GM12873 (cell line): ENCODE measurements around the gene TNS2.

ENCODE experiments used
- CTCF ChIP-seq: IDR thresholded peaks from 2 replicates; pipeline ENCODE4 v1.5.1; 2012; ENCODE audit warnings: low read depth, mild to moderate bottlenecking, moderate library complexity, low read length, control low read depth; ENCODE audit not compliant: insufficient read depth; ENCODE audit errors: missing control alignments

The TNS2 gene

GRCh38 chr12:53007343-53007742, 42.5 kb upstream of the TNS2 start:
- TF ChIP-seq CTCF = no peak

GRCh38 chr12:53010955-53011354, 38.9 kb upstream of the TNS2 start:
- no peak for TF ChIP-seq CTCF

DNA sequence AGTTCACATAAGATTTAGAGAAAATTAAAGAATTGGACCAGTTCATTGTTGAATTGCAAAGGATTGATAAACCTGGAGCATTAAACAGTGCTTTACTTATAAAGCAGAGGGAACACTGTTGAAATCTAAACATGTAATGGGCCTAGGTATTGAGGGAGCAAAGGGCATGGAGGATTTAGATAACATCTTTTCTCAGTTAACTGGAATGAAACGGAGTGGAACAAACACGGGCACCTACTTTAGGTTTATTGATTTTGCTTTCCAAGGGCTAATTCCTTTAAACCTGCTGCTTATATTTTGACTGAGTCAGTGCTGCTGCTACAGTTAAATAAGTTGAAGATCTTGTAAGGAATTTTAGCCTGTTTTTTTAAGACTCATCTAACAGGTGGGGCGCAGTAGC, 38.0 kb upstream of the TNS2 start:
- no peak for TF ChIP-seq CTCF

- no peak for TF ChIP-seq CTCF
These were observed 36.9 kb upstream of the TNS2 start for GRCh38 chr12:53012928-53013327.

GRCh38 chr12:53014709-53015108, 35.2 kb upstream of the TNS2 start:
- TF ChIP-seq CTCF = no peak

- peak; percentile 20 for TF ChIP-seq CTCF
These were observed 24.6 kb upstream of the TNS2 start for GRCh38 chr12:53025250-53025649.

DNA sequence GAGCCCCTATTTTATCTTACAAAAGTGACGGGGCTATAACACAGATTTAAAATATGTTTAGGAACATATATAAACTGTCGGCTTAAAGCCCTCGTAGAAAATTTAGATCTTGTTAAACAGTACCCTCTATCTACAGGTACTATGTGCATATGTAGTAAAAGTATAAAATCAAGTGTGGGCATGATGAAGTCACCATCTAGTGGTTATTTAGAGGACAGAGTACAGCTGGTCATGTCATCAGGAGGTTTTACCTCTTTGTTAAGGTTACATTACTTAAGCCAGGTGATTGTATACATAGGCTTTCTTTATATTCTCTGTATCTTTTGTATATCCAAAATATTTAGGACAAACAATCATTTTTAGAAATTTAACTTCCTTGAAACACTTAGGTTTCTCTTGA, 18.2 kb upstream of the TNS2 start:
- no peak for TF ChIP-seq CTCF
